H1 (cell line): Measurements from ENCODE around the gene RTP2. TPM values are rescaled to one million over a fixed set of nuclear protein-coding genes. Genes with fewer than 3 reads are reported as not detected.

Experiments
- CTCF ChIA-PET: fragments of 300-600 bp; sonication (Branson Sonifier 250); formaldehyde crosslinking; loops from one replicate; lab custom pipeline; 2021; ENCODE audit not compliant: partially characterized antibody; lab: Charles Lee
- POLR2A ChIA-PET: fragments of 300-600 bp; sonication (Branson Sonifier 250); formaldehyde crosslinking; loops from one replicate; lab custom pipeline; 2021; ENCODE audit warnings: inconsistent platforms; ENCODE audit not compliant: partially characterized antibody; lab: Charles Lee
- DNase-seq, 2 experiments: peaks; one replicate each; pipeline versions ENCODE4 v3.0.0 to v3.0.0-alpha.2; 2010 to 2022; ENCODE audit warnings: low spot score in 2 of 2, low read depth in 1 of 2, mixed read lengths in 1 of 2
- FAIRE-seq: peaks from 2 replicates; lab custom pipeline; 2011; peaks lifted over from hg19 to GRCh38; lab: Jason Lieb, UNC
- H2AFZ ChIP-seq: 2 replicates; pipeline ENCODE4 v1.8.1; 2012; ENCODE audit warnings: low read length, inconsistent platforms
- H2AK5ac ChIP-seq: 2 replicates; pipeline ENCODE4 v1.6.1; 2013; ENCODE audit warnings: low read depth, low read length
- H2BK120ac ChIP-seq: replicated peaks from 2 replicates; pipeline ENCODE3; 2013; ENCODE audit warnings: low read depth, low read length, inconsistent platforms
- H2BK12ac ChIP-seq: 2 replicates; pipeline ENCODE4 v1.6.1; 2013; ENCODE audit warnings: low read depth, low read length
- H2BK15ac ChIP-seq: 2 replicates; pipeline ENCODE4 v1.6.1; 2013; ENCODE audit warnings: low read length
- H2BK20ac ChIP-seq: 2 replicates; pipeline ENCODE4 v1.6.1; 2013; ENCODE audit warnings: low read length
- H2BK5ac ChIP-seq: 2 replicates; pipeline ENCODE4 v1.6.1; 2013; ENCODE audit warnings: low read depth, low read length
- H3K14ac ChIP-seq: 2 replicates; pipeline ENCODE4 v1.6.1; 2013; ENCODE audit warnings: inconsistent platforms; ENCODE audit not compliant: insufficient read length
- H3K18ac ChIP-seq: 2 replicates; pipeline ENCODE4 v1.6.1; 2013; ENCODE audit warnings: low read length; ENCODE audit errors: extremely low read depth
- H3K23ac ChIP-seq: 2 replicates; pipeline ENCODE4 v1.6.1; 2013; ENCODE audit warnings: inconsistent platforms; ENCODE audit not compliant: insufficient read length
- H3K23me2 ChIP-seq: 2 replicates; pipeline ENCODE4 v1.6.1; 2013; ENCODE audit warnings: low read depth, low read length
- H3K27ac ChIP-seq: 2 replicates; pipeline ENCODE4 v1.6.1; 2011; ENCODE audit warnings: low read depth, low read length, inconsistent platforms
- H3K27me3 ChIP-seq, 4 experiments: replicated peaks in 1 of 4; 1 replicate in 1 of 4; 2 replicates in 3 of 4; pipeline versions ENCODE4 v1.6.1 to v1.8.1; 2011 to 2013; ENCODE audit warnings: low read length in 3 of 4, mild to moderate bottlenecking in 3 of 4, inconsistent platforms in 2 of 4, mixed read lengths in 2 of 4, moderate library complexity in 1 of 4; ENCODE audit not compliant: control insufficient read depth in 3 of 4, insufficient read depth in 3 of 4; ENCODE audit errors: extremely low read depth in 1 of 4
- H3K36me3 ChIP-seq, 4 experiments: 2 replicates each; pipeline versions ENCODE4 v1.6.1 to v1.8.1; 2011 to 2013; ENCODE audit warnings: mild to moderate bottlenecking in 4 of 4, low read length in 3 of 4, moderate library complexity in 2 of 4, control low read depth in 1 of 4, inconsistent platforms in 1 of 4; ENCODE audit not compliant: insufficient read depth in 4 of 4, control insufficient read depth in 2 of 4
- H3K4ac ChIP-seq: replicated peaks from 2 replicates; pipeline ENCODE3; 2013; ENCODE audit warnings: low read length, low read depth, mixed read lengths, inconsistent platforms; ENCODE audit not compliant: insufficient read length
- H3K4me1 ChIP-seq, 4 experiments: replicated peaks in 1 of 4; 1 replicate in 1 of 4; 2 replicates in 3 of 4; pipeline versions ENCODE4 v1.6.1 to v1.8.1; 2011 to 2013; ENCODE audit warnings: low read length in 3 of 4, inconsistent platforms in 2 of 4, mixed read lengths in 1 of 4; ENCODE audit not compliant: insufficient read depth in 4 of 4, control insufficient read depth in 3 of 4
- H3K4me2 ChIP-seq, 2 experiments: 2 replicates each; pipeline versions ENCODE4 v1.6.1 to v1.8.1; 2011 to 2013; ENCODE audit warnings: low read depth in 2 of 2, low read length in 2 of 2, control low read depth in 1 of 2, inconsistent platforms in 1 of 2, mild to moderate bottlenecking in 1 of 2; ENCODE audit not compliant: insufficient read depth in 1 of 2
- H3K4me3 ChIP-seq, 4 experiments: fragments of 200-600, 300-600 bp in 1 of 4; sonication (generic), shearing (Covaris generic), sonication (Bioruptor Twin) in 1 of 4; 2 replicates each; pipeline versions ENCODE4 v1.5.1 to v1.8.1; 2011 to 2016; ENCODE audit warnings: low read length in 4 of 4, low read depth in 3 of 4, control low read depth in 2 of 4, inconsistent platforms in 2 of 4, mild to moderate bottlenecking in 2 of 4, mixed read lengths in 1 of 4, moderate library complexity in 1 of 4; ENCODE audit not compliant: insufficient read depth in 2 of 4; ENCODE audit errors: extremely low read depth in 1 of 4
- H3K56ac ChIP-seq: replicated peaks from 2 replicates; pipeline ENCODE3; 2013; ENCODE audit warnings: low read depth, mild to moderate bottlenecking, mixed read lengths, low read length, inconsistent platforms; ENCODE audit not compliant: insufficient read length
- H3K79me1 ChIP-seq: 2 replicates; pipeline ENCODE4 v1.6.1; 2013; ENCODE audit warnings: low read depth, low read length, control low read depth
- H3K79me2 ChIP-seq, 2 experiments: 2 replicates each; pipeline versions ENCODE4 v1.6.1 to v1.8.1; 2012 to 2013; ENCODE audit warnings: low read length in 2 of 2, mild to moderate bottlenecking in 2 of 2, inconsistent platforms in 1 of 2; ENCODE audit not compliant: insufficient read depth in 2 of 2, control insufficient read depth in 1 of 2
- H3K9ac ChIP-seq, 4 experiments: replicated peaks in 1 of 4; 1 replicate in 1 of 4; 2 replicates in 3 of 4; pipeline versions ENCODE4 v1.6.1 to v1.8.1; 2011 to 2013; ENCODE audit warnings: low read depth in 3 of 4, low read length in 3 of 4, control low read depth in 2 of 4, mild to moderate bottlenecking in 2 of 4, moderate library complexity in 2 of 4, inconsistent platforms in 1 of 4; ENCODE audit errors: extremely low read depth in 1 of 4
- H3K9me3 ChIP-seq, 2 experiments: 2 replicates each; pipeline versions ENCODE4 v1.6.1 to v1.8.1; 2012 to 2013; ENCODE audit warnings: mild to moderate bottlenecking in 2 of 2, moderate library complexity in 2 of 2, control low read depth in 1 of 2, inconsistent platforms in 1 of 2, low read depth in 1 of 2, low read length in 1 of 2, mixed read lengths in 1 of 2; ENCODE audit not compliant: insufficient read depth in 2 of 2
- H4K20me1 ChIP-seq, 2 experiments: replicated peaks in 1 of 2; 2 replicates each; pipeline versions ENCODE3 to v1.8.1; 2011 to 2013; ENCODE audit warnings: inconsistent platforms in 2 of 2, low read length in 2 of 2, mild to moderate bottlenecking in 1 of 2; ENCODE audit not compliant: insufficient read depth in 2 of 2, control insufficient read depth in 1 of 2
- H4K5ac ChIP-seq: 2 replicates; pipeline ENCODE4 v1.6.1; 2013; ENCODE audit warnings: low read length, low read depth, mixed read lengths, inconsistent platforms; ENCODE audit not compliant: insufficient read length
- H4K8ac ChIP-seq: 2 replicates; pipeline ENCODE4 v1.8.0; 2013; ENCODE audit warnings: mild to moderate bottlenecking, moderate library complexity, low read length, inconsistent platforms; ENCODE audit not compliant: insufficient read depth; ENCODE audit errors: extremely low read depth
- H4K91ac ChIP-seq: replicated peaks from 2 replicates; pipeline ENCODE3; 2013; ENCODE audit warnings: low read length, mixed read lengths, inconsistent platforms; ENCODE audit not compliant: insufficient read length
- NRF1 ChIP-seq: IDR thresholded peaks from 2 replicates; pipeline ENCODE4 v1.6.1; 2011; ENCODE audit warnings: mild to moderate bottlenecking, low read depth, low read length, improper control_type of control experiment
- WGBS, 2 experiments: shearing (Covaris generic) in 1 of 2; methylation state at CpG; one replicate each; pipeline versions ENCODE4 v1.1.6 to v1.1.7; 2013 to 2015; ENCODE audit warnings: low lambda C conversion rate in 2 of 2, mixed read lengths in 2 of 2, inconsistent platforms in 1 of 2, low coverage in 1 of 2, missing lambda C conversion rate in 1 of 2; ENCODE audit not compliant: insufficient replicate concordance in 2 of 2, insufficient coverage in 1 of 2, insufficient read length in 1 of 2; ENCODE audit errors: extremely low coverage in 1 of 2, missing lambda C conversion rate in 1 of 2; 5-methylcytosine and 5-hydroxymethylcytosine counted together
- polyA plus RNA-seq, 7 experiments: library from polyadenylated mRNA; depleted of rRNA in 3 of 7; stranded (reverse) in 5 of 7; unstranded in 2 of 7; fragments of >200 nt in 5 of 7; fragments of 200-250 nt in 2 of 7; gene quantifications; 1 replicate in 5 of 7; 2 replicates in 1 of 7; 4 replicates in 1 of 7; pipeline versions ENCODE4 v1.2.1 to v1.2.3, GENCODE V29; 2011 to 2013; ENCODE audit warnings: missing spikeins in 2 of 7, mixed read lengths in 2 of 7
- total RNA-seq: library from RNA; stranded (reverse); fragmentation: NEBNext Ultra II Directional; extraction: Animal tissue kit (Norgen Biotek cat#: 25700); gene quantifications from 2 replicates; pipeline ENCODE4 v1.2.1, GENCODE V29; 2021

The RTP2 gene
- total and polyA plus RNA-seq, 2 of the 8 experiments (the other 6 are each of a cell fraction or from before 2014, with no cell fraction given): not detected

DNA sequence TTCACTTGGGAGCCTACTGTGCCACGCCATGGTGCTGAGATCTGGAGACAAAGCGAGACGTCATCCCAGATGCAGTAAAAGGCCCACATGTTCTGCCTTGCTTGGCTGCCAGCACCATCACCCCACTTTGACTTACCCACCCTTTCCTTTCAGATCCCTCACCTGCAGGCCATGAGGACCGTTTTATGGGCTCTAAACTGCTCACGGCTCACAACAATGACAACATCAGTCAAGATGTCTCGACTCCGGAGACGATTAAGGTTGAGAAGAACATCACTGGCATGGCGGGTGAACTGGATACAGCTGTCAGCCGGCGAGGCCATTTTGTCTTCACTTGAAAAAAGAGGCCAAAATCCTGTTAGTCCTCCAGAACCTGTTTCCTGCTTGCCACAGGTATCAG lies 31.0 kb upstream of the RTP2 start:
- Histone ChIP-seq H3K27me3 (peaks cover 0 to 5% (median 3%) of the 10 kb centered on the region in 4 experiments; a peak in 2 of 7 replicates), H3K4me1 (peaks cover 0 to 9% (median 1%) of the 10 kb centered on the region in 4 experiments; a peak in 4 of 7 replicates), H2BK120ac (no peak overlapping the region), H3K4me2 (no peak overlapping the region), H3K79me1 (no peaks in the 10 kb centered on the region), H2AFZ (no peak overlapping the region), H4K20me1 (no peaks in the 10 kb centered on the region), H2AK5ac (no peak overlapping the region), H2BK5ac (no peak overlapping the region), H3K18ac (no peak overlapping the region), H3K4me3 (no peak overlapping the region), H4K5ac (no peak overlapping the region), H3K27ac (no peak overlapping the region), H3K9ac (no peak overlapping the region), H2BK12ac (no peak overlapping the region), H3K4ac (no peak overlapping the region), H3K79me2 (no peaks in the 10 kb centered on the region), H3K36me3 (peaks cover 7 to 38% (median 23%) of the 10 kb centered on the region in 4 experiments; a peak in 7 of 8 replicates), H3K14ac (no peak overlapping the region), H3K9me3 (no peaks in the 10 kb centered on the region), H3K23ac (no peak overlapping the region), H2BK20ac (no peak overlapping the region), H2BK15ac (no peak overlapping the region), H4K8ac (no peak overlapping the region), H4K91ac (no peak overlapping the region), H3K23me2 (peaks cover 8% of the 10 kb centered on the region), H3K56ac (no peak overlapping the region)
- 94% methylated on average over 11 of the region's 11 CpGs; no CpG with 5 or more reads in 1 of the 2 experiments for WGBS, 2 experiments
- FAIRE-seq (no peak), DNase-seq (no peak)
- POLR2A ChIA-PET: no interaction called here
- CTCF ChIA-PET: interaction anchor here (0.9 to 3.6 kb wide), 4 partner anchors 9 to 1221 kb away, joined by 3 to 13 read pairs (median 4); no protein-coding TSS in a partner anchor
- no peak for TF ChIP-seq NRF1
